Mesodermal cell (in vitro differentiated cells): ENCODE data around the gene SECISBP2.

ENCODE experiments used
- H3K27ac ChIP-seq: 2 replicates; pipeline ENCODE4 v1.7.0; 2013; ENCODE audit warnings: mild to moderate bottlenecking, low read depth, low read length, moderate library complexity; ENCODE audit not compliant: severe bottlenecking
- H3K36me3 ChIP-seq: 2 replicates; pipeline ENCODE4 v1.7.1; 2013; ENCODE audit warnings: mild to moderate bottlenecking, low read length, moderate library complexity; ENCODE audit not compliant: control insufficient read depth, insufficient read depth
- H3K4me1 ChIP-seq: one replicate; pipeline ENCODE4 v1.7.1; 2013; ENCODE audit warnings: mild to moderate bottlenecking, low read length; ENCODE audit not compliant: insufficient read depth, control insufficient read depth, poor library complexity, severe bottlenecking
- H3K4me3 ChIP-seq: 2 replicates; pipeline ENCODE4 v1.7.0; 2013; ENCODE audit warnings: low read length, control low read depth, mild to moderate bottlenecking; ENCODE audit not compliant: insufficient read depth, poor library complexity, severe bottlenecking; ENCODE audit errors: extremely low read depth
- H3K9me3 ChIP-seq: 2 replicates; pipeline ENCODE4 v1.7.1; 2013; ENCODE audit warnings: mild to moderate bottlenecking, low read length, moderate library complexity; ENCODE audit not compliant: control insufficient read depth
- WGBS, 2 experiments: methylation state at CpG; one replicate each; pipeline ENCODE4 v1.1.5; 2013; ENCODE audit warnings: missing lambda C conversion rate in 2 of 2; ENCODE audit not compliant: insufficient coverage in 2 of 2; 5-methylcytosine and 5-hydroxymethylcytosine counted together

The SECISBP2 gene

DNA sequence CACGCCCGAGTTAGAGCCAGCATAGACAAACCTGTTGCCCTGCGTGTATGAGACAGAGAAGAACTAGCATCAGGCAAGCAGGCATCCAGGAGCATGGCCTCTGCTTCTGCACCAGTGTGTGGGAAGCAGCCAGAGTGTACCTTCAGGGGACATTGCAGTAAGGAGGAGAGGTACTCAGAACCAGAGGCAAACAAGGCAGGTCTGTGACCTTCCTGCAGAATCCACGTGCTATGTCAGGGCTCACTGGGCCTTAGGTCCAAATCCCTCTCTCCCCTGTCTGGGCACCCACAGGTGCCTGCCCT is 63.0 kb downstream of the SECISBP2 start:
- no peak overlapping the region for H3K4me3 ChIP-seq
- H3K4me1 ChIP-seq: no peaks in the 10 kb centered on the region

DNA sequence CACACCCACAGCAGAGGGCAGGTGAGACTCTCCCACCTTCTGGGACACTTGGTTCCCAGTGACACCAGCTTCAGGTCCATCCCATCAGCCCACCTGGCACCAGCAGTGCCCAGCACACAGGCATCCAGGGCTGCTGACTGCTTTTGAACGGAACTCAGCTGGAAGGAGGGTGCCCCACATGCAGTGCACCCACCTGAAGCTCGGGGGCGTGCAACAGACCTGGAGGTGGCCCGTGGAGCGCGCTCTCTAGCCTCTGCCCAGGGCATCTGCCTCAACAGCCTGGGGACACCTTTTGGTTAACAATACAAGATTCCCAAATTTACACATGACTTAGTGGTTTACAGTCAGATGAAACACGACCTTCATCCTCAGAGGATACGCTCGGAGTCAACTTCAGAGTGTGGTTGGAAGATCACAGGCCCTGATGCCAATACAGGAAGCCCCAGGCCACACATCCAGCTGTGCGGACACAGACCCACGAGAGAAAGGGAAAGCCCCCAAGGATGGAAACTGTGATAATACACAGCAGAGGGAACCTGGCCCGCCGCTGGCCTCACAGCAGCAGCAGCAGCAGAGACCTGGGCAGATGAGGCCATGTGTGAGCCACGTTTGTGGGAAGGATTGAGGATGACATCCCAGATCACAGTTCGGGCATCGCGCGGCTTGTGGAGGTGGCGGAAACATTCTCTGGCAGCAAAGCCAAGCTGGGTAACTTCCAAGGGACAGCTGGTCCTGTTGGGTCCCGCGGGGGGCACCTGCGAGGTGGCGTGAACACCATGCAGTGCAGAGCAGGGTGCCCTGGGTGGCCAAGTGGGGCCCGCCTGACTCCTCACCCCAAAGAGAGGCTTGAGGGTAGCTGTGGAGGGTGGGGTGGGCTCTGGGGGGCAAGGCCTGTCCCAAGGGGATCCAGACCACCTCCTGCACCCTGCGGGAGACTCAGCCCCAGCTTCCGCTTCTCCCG is 64.0 kb downstream of the SECISBP2 start:
- Histone ChIP-seq H3K9me3 (no peaks in the 10 kb centered on the region), H3K36me3 (no peaks in the 10 kb centered on the region), H3K4me3 (no peak overlapping the region), H3K4me1 (no peaks in the 10 kb centered on the region), H3K27ac (no peak overlapping the region)
- WGBS, 2 experiments: 88 to 89% methylated on average over 27 of the region's 27 CpGs

More for the DNA sequence above, 63.0 kb downstream of the SECISBP2 start:
- WGBS, 2 experiments: 92 to 96% methylated on average over 4 of the region's 4 CpGs
- Histone ChIP-seq H3K36me3 (no peaks in the 10 kb centered on the region), H3K9me3 (no peaks in the 10 kb centered on the region), H3K27ac (no peak overlapping the region)

DNA sequence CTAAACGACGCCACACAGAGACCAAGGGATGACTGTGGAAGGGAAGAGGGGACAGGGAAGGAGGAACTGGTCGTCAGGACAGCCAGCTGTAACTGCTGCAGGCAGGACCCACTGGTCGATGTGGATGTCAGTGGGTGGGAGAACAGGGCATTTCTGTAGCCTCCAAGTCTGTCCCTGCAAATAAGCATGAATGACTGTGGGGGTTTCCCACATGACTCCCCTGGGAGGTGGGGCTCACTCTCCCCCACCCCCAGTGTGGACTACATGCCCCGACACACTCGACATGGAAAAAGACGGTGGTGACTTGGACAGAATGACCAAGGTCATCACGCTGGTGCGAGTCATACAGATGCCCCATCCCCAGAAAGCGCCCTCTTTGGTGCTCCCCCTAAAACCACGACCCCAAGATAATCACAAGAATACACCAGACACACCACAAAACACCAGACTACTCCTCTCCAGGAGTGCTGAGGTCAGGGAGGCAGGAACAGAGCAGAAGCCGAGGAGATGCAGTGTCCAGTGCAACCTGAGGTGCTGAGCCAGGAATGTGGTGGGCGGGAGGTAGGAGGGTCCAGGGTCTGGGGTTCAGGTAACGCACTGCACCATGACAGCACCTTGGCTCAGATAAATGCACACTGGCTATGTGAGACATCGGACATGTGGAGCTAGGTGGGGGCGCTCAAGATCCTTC is 64.9 kb downstream of the SECISBP2 start:
- Histone ChIP-seq H3K9me3 (no peaks in the 10 kb centered on the region), H3K4me3 (no peak overlapping the region), H3K27ac (no peak overlapping the region), H3K36me3 (no peaks in the 10 kb centered on the region), H3K4me1 (no peaks in the 10 kb centered on the region)
- WGBS, 2 experiments: 88 to 95% methylated on average over 9 to 15 of the region's 16 CpGs

DNA sequence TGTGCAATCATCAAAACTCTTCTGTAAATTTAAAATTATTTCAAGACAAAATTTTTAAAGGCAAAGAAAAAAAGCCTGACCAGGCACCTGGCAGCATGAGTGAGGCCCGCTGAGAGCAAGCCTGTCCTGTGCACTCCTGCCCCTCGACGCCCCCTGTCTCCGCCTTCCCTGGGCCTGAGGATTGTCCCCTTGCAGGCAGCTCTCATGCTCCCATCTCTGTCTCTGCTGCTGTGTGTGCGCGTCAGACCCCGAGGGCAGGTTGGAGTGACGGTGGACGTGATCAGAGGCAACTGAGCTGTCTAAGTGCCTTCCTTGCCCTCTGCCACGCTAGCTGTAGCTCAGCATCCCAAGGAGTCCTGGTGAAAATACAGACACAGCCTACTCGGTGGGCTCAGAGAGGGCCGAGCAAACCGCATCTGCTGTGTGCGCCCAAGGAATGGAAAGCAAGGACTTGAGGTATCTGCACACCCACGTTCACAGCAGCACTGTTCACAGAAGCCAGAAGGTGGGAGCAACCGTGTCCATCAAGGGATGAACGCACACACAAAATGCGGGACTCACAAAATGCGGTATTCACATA is 65.5 kb downstream of the SECISBP2 start:
- Histone ChIP-seq H3K9me3 (no peaks in the 10 kb centered on the region), H3K4me1 (no peaks in the 10 kb centered on the region), H3K36me3 (no peaks in the 10 kb centered on the region), H3K27ac (no peak overlapping the region), H3K4me3 (no peak overlapping the region)
- WGBS, 2 experiments: 93 to 94% methylated on average over 18 to 19 of the region's 19 CpGs

DNA sequence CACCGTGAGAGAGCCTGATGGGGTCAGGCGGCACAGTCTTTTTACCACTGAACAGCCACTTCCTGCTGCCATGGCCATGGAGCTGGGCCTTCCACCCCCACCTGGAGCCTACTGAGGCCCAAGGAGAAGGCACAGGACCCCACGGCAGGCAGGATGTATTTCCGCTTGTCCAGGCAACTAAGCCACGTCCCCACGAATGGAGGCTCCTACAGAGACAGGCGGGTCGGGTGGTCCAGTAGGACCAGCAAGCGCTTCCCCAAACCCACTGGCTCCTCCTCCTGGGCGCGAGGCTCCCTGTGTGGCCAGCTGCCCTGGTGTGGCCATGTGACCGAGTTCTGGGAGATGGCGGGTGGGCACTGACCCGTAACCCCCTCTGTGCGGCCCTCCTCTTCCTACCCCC is 66.5 kb downstream of the SECISBP2 start:
- H3K4me1 ChIP-seq: no peaks in the 10 kb centered on the region
- H3K36me3 ChIP-seq: no peaks in the 10 kb centered on the region
- H3K4me3 ChIP-seq: no peak overlapping the region
- no peaks in the 10 kb centered on the region for H3K9me3 ChIP-seq
- H3K27ac ChIP-seq: no peak overlapping the region
- WGBS, 2 experiments: 93% methylated on average over 11 to 14 of the region's 15 CpGs

DNA sequence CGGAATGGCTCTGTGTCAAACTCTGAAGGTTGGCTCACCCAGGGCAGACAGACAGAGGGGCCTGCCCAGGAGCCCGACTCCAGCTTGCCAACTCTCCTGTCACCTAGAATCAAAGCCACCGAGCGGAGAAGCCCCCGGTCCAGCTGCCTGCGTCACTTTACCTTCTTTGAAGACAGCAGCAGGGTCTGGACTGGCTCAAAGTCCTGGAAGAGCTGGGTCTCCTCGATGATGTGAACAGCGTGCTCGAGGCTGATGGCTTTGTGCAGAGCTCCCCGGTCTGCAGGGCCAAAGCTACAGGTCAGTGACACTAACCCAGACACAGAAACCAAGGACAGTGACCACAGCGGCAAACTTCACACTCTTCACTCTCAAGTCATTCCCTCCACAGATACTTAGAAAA is 67.9 kb downstream of the SECISBP2 start:
- Histone ChIP-seq H3K9me3 (no peaks in the 10 kb centered on the region), H3K4me1 (no peaks in the 10 kb centered on the region), H3K27ac (no peak overlapping the region), H3K4me3 (no peak overlapping the region), H3K36me3 (no peaks in the 10 kb centered on the region)
- 95 to 96% methylated on average over 8 to 11 of the region's 11 CpGs for WGBS, 2 experiments

DNA sequence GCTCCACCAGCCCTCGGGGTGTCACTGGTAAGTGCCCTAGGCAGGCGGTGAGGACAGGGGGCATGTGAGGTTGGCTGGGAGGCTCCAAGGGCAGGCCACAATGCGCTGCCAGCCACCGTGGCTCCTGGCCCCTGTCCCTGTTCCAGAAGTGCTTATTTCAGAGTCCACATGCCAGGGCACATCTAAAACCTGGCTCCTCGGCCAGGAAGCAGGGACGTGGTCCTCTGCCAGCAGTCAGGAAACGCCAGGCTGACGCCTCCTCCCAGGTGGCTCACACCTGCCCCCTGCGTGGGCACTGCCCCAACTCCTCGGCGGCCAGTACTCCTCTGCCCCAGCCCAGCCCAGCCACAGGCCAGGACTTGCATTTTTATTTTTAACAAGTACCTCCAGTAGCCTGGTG is 68.5 kb downstream of the SECISBP2 start:
- Histone ChIP-seq H3K27ac (no peak overlapping the region), H3K9me3 (no peaks in the 10 kb centered on the region), H3K4me3 (no peak overlapping the region), H3K4me1 (no peaks in the 10 kb centered on the region), H3K36me3 (no peaks in the 10 kb centered on the region)
- WGBS, 2 experiments: 88 to 96% methylated on average over 10 of the region's 11 CpGs

DNA sequence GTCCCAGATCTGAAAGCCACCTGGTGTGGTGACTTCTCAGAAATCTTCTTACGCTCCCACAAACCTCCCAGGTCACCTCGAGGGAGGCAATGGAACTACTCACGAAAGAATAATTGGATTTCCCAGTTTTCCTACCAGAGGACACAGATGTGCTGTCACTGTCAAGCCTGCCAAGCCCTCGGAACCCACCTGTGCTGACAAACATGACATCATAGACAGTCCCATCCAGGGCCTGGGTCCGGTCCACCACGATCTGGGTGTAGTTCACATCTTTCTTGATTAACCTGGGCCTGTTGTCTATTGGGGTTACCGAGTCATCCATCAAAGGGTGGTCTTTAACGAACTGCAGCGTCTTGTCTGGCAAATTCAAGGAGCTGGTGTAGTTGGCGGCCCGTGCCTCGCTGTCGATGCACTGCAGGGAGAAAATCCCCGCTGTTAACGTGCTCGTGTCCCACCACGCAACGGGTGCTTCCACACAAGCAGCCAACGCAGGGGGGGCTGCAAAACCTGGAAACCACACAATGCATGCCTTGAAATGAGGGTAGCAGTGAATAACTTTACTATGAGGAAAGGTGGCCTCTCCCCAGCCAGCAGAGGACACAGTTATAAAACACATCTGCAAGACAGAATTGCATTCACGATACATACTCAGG is 69.0 kb downstream of the SECISBP2 start:
- Histone ChIP-seq H3K4me1 (no peaks in the 10 kb centered on the region), H3K27ac (no peak overlapping the region), H3K36me3 (no peaks in the 10 kb centered on the region), H3K4me3 (no peak overlapping the region), H3K9me3 (no peaks in the 10 kb centered on the region)
- 93% methylated on average over 19 of the region's 20 CpGs for WGBS, 2 experiments

DNA sequence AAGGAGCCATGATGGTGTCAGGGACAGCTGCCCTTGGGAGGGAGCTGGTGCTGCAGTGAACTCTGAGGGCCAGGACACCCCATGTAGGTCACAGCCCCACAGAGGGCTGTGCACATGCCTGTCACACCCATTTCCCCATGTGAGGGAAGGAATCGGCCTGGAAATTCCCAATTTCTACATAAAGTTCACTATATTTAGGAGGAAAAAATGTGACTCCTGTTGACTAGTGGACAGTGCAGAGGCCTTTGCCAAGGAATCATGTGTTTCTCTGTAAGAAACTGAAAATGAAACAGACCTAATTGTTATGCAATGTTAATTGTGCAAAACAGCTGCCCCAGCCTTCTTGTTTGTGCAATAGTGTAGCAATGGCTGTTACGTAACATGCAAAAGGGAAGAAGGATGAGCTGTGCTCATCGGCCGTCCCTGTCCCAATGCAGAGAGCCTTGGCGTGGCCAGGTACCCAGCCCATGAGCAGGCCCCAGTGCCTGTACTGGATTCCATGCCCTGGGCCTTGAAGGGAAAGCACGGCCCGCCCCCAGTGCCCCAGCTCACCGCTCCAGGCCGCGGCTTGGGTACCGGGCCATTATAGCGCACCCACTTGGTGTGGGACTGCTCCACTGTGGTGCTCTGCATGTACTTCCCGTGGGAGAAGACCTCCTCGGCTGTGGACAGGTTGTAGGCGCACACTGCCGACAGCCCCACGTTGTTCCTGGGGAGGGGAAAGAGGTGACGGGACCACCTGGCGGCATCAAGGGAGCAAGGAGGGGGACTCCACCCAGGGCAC is 70.0 kb downstream of the SECISBP2 start:
- no peaks in the 10 kb centered on the region for H3K36me3 ChIP-seq
- H3K4me3 ChIP-seq: no peak overlapping the region
- 96 to 97% methylated on average over 18 of the region's 19 CpGs for WGBS, 2 experiments
- H3K9me3 ChIP-seq: no peaks in the 10 kb centered on the region
- H3K4me1 ChIP-seq: no peaks in the 10 kb centered on the region
- no peak overlapping the region for H3K27ac ChIP-seq

DNA sequence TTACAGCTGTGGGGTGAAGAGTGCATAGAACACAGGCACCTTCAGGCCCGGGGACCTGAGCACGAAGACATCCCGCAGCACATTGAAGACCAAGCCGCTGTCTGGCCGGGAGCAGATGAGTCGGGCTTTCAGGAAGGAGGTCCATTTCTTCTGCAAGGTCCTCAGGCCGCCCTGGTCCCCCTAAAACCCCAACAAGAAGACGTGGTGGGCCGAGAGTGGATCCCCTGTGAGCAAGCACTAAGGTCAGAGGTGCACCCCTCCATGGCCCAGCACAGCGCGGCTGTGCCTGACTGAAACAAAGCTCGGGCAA is 70.5 kb downstream of the SECISBP2 start:
- Histone ChIP-seq H3K36me3 (no peaks in the 10 kb centered on the region), H3K27ac (no peak overlapping the region), H3K4me3 (no peak overlapping the region), H3K9me3 (no peaks in the 10 kb centered on the region), H3K4me1 (no peaks in the 10 kb centered on the region)
- 93 to 94% methylated on average over 12 of the region's 12 CpGs for WGBS, 2 experiments
